GM21390 (cell line): ENCODE results near the gene PLD4.

ENCODE experiments used
- ATAC-seq: cut with Tn5 transposase; IDR thresholded peaks from one replicate; pipeline ENCODE4 v1.9.1; 2021; ENCODE audit not compliant: unreplicated experiment

PLD4 gene

DNA sequence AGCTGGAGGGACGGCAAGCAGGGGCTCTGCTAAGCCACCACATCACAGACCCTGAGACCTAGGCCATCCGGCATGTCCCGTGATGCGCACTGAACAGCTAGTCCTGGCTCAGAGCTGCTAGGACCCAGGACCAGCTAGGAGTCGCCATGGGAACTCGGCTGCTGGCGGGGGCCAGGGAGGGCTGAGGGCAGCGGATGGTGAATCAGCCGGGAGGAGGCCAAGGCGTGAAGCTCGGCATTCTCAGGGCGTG is 48.4 kb downstream of the PLD4 start:
- no peak for ATAC-seq

DNA sequence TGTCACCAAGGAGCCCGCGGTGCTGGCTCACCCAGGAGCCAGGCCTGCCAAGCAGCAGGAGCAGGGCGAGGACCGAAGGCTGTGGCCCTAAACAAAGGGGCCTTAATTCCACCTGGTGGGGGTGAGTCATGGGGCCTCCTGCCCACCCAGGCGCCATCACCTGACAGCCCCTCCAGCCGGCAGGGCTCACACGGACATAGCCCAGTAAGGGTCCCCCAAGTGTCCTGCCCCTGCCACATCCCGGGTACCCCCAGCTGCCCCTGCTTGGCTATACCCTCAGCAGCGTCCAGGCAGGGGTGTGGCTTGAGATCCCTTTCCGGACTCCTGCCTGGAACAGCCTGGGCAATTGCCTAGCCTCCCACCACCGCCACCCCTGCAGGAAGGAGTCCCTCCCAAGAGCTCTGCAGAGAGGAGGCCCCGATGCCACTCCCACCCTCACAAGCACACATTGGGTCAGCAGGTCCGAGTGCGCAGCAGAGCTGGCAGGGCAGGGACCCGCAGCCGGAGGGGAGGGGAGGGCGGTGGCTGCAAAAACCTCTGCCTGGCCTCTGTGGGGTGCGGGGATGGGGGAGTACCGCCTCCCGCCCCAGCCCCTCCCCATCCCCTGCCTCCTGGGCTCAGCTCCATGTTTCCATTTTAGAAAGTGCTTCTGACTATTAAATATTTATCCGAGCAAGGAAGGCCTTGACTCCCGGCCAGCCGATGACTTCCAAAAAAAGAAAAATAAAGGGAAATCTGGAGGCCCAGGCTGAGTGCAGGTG is 48.9 kb downstream of the PLD4 start:
- ATAC-seq: no peak

DNA sequence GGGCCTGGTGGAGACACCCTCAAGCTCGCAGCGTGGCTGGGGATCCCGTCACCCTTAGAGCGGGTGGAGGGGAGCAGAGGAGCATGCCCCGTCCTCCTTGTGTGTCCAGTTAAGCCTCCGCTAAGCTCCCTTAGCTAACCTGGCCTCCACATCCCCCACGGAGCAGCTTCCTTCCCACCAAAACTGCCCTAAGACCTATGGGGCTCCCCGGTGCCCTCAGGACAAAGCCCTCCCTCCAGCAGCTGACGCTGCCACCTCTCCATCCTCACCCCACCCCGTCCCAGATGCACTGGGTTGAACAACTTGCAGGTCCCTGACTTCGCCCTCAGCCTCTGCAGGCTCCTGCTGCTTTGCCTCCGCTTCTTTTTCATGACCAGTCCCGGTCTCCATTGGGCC is 49.5 kb downstream of the PLD4 start:
- no peak for ATAC-seq

DNA sequence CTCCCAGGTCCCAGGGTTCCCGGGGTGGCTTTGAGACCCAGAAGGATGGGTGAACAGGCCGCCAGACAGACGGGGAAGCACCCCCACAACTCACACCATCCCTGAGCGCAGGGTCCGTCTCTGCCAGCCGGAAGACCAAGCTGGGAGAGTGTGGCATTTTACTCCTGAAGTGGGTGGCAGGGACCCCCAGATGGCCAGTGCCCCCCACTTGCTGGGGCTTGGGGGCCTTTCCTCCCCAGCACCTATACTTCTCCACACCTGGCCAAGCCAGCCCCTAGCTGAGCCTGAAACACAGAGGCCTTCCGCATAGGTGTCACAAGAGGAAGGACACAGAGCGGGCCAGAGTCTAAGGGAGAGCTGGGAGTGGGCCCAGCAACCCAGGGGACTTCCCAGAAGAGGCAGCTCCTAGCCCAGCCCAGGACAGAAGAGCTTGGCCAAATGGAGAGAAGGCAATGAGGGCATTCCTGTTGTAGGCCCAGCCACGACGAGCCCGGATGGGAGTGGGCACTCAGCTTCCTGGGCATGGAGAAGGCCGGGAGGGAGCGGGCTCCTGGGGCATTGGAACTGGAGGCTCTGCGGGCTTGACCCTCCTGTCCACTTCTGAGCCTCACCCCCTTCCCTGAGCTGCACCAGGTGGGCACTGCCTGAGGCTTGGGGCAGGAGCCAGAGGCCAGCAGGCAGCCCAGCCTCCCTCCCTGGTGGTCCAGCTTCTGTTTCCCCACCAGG is 50.1 kb downstream of the PLD4 start:
- no peak for ATAC-seq

DNA sequence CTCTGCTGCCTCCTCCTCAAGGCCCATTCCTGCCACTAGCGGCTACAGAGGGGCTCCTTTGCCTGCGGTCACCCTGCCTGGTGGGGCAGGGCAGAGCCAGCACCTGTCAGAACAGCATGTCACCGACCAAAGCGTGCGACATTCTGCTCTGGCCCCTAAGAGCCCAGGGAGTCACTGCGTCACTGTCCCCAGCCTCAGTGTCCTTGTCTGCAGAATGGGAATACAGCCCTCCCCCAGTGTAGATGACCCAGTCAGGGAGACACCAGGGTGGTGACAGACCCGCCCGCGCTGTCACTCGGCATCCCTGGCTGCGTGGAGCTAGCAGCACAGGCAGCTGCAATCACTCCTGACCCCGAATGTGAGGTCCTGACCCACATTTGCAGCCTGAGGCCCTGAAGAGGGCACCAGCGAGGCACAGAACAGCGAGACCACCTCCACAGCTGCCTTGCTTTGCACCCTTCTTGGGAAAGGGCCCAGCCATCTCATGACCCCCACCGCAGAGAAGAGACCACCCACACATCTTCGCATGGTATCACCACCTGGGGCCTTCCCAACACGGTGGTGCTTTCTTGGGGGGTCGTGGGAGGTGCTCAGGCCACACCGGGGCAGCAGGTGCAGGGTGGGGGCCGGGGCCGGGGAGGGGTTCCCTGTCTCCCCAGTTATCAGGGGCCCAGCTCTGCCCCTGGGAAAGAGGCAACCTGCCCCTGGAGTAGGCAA is 51.0 kb downstream of the PLD4 start:
- no peak for ATAC-seq

DNA sequence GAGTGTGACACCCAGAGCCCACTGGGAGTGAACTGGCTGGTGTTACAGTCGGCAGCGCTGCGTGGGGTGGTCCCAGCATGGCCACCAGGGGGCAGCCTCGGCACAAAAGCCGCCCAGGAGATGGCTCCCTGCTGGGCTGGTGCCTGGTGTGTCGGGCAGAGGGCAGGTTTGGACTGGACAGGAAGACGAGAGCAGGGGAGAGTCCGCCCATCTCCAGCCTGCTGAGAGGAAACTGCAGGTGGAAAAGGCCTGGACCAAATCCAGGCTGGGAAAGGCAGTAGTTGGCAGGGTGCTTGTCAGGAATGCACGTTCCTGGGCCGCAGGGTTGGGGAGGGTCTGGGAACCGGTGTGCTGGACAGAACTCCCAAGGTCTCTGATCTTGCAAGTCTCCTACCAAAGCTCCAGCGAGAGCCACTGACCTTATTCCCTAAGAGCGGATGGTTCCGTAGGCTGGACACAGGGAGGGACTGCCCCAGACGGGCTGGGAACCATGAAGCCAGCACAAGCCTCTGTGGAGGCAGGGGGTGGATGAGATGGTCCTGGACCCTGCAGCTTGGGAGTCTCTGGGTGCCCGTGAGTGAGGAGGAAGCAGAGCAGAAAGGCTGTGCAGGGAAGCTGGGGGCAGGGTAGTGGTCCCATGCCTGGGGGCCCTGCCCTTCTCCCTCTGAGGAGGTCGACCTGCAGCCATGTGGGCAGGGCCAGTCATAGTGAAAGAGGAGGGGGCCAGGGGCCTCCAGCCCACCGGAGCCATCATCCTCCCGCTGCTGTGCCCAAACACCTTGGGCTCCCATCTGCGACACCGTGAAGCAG is 51.7 kb downstream of the PLD4 start:
- ATAC-seq: no peak

DNA sequence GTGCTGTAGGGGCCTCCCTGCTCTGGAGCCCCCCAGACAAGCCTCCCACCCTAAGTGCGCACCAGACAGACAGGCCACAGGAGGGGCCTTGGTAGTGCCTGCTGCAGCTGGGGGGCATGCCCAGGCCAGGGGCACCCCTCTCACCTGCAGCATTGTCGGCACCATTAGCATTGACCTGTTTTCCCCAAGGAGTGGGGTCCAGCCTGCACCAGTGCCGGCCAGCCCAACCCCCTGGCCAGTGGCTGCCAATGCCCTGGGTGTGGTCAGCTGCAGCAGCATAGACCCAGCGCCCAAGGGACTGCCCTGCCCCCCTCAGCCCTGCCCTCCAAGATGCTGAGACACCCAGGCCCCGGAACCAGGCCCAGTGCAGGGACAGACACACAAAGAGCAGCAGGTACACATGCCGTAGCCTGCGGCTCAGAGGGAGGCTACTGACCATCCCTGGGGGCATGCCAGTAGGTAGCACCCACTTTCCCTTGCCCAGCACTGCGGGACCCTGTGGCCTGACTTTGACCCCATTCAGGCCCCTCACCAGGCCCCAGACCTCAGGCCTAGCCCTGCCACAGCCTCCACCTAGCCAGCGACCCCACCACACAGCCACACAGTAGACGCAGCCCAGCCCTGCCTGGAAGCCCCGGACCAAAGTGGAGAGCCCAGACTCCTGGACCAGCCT is 52.5 kb downstream of the PLD4 start:
- ATAC-seq: no peak

DNA sequence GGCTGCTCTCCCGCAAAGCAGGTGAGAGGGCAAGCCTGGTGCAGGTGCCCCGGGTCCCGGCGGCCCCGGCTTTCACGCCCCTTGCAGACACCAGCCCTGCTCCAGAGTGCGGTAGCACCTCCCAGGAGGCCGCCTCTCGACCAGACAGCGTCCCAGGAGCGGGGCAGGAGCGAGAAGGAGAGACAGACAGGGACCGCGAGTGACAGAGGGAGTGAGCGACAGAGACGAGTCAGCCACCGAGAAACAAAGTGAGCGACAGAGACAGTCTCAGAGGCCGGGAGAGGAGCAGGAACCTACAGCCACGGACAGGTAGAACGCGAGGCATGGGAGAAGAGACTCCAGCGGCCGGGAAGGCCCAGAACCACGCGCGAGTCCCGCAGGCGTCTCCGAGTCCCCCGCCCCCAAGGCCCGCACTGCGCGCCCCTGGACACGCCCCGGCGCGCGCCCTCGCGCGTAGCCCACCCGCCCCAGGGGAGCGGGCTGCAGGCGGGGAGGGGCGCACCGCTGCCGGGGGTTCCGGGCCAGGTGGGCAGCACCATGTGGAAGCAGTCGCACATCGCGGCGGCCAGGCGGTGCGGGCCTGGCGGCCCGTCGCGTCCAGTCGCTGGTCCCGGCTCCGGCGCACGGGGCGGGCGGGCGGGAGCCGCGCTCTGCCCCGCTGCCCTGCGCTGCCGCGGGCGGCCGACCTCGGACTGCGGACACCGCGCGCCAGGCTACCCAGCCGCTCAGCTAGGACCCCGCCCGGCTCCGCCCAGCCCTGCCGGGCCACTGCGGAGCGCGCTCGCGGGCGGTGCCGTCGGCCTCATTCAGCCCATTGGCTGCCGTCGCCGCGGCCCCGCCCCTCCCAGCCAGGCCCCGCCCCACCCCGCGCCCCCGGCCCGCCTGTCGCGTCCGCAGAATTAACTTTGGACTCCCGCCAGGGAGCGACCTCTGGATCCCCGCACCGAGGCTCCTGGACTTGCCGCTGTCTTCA is 53.3 kb downstream of the PLD4 start, which contains the start of gene AHNAK2:
Gene AHNAK2, minus strand, starts transcription at position 694 of the 973 bp plus-strand sequence. Its CDS starts 137 bp downstream, at position 557.
- no peak for ATAC-seq

DNA sequence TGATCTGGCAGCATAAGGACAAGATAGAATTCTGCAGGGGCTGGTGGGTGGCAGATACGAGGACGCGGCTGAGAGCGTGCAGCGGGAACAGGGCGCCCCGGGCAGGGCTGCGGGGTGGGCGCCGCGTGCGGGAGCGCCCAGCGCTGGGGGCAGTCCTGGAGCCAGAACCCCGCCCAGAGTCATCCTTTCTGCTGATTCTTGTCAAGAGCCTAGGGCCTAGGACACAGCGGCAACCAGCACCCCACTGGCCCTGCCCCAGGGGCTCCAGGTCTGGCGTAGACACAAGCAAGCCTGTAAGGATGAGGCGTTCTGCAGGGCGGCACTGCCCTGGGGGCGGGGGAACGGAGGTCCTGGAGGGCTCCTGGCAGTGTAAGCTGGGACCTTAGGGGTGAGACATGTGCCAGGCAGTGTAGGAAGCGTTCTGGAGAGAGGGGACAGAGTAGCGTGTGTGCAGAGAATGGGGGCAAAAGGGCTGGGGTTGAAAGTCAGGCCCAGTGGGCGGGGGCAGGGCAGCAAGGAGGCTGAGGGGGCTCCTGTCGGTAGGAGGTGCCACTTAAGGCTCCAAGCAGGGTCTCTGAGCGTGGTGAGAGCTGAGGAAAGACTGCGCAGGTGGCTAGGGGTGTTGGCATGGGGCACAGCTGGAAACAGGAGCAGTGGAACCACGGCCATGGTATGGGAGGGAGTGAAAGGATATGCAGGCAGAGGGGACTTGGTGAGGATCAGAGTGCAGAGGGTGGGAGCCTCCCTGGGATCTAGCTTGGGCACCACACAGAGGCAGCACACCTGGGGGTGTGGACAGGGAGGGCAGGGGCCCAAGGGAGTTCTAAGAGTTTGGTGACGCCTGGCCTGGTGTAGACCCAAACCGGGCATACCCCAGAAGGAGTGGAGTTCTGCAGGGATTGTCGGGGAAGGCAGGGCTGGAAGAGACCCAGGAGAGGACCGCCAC is 54.3 kb downstream of the PLD4 start:
- ATAC-seq: no peak

DNA sequence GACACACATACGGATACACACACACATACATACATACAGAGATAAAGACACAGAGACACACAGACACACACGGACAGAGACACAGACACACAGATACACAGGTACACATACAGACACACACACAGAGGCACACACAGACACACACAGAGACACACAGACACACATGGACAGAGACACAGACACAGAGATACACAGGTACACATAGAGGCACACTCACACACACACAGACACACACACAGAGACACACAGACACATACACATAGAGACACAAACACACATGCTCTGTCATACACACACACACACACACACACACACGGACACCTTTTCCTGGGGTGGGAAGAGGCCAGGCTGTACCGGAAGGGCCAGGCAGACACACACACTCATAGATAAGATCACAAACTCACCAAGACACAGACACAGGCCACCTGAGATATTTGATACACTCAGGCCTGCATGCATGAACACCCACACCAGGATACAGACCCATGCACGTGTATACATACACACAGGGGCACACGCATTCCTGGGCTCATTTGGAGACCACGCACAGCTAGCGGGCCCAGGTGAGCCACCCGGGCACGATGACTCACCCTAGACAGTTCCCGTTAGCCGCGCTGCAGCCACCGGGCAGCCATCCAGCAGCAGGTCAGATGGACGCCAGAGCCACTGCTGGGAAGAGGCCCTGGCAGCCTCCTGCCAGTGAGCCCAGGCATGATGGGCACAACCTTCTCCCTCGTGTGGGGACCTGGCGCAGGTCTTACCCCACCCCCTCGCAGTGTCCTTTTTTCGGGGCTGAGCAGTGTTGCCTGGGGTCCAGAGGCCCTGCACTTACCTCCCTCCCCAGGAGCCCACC is 55.3 kb downstream of the PLD4 start:
- ATAC-seq: no peak

DNA sequence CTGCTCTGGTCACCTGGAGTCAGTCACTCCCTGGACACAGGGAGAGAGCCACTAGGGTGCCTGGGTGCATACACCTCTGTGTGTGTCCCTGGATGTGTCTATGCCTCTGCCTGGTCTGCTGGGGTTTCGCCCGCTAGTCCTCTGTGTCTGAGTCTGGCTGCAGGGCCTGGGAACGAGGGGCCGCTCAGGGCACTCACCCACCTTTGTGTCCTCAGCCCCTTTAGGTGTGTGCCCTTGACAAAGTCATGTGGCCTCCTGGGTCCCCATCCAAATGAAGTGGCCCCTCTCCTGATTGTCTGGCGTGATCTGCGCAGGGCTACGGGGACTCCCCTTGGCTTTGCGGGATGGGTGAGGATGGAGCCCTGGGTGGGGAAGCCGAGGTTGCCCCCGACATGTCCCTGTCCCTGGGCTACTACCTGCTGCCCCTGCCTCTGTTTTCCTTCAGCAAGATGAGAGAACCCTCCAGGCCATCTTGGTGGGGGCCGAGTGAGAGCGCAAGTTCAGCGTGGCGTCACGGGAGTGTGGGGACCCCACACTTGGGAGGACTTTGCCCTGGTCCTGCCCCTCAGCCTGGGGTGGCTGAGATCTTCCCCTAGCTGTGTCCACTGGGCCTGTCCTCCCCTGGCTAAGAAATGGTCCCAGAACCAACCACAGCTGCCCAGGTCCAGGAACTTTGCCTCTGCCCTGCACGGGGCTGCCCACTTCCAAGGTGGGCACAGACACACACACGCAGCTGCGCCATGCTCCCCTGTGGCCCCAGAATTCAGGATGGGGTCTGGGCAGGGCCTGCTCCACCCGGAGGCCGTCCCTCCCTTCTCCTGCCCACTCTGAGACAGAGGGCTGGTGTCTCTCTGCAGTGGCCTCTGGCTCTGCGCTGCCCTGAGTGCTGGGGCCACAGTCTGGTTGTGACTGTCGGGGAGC is 56.2 kb downstream of the PLD4 start:
- ATAC-seq: no peak

DNA sequence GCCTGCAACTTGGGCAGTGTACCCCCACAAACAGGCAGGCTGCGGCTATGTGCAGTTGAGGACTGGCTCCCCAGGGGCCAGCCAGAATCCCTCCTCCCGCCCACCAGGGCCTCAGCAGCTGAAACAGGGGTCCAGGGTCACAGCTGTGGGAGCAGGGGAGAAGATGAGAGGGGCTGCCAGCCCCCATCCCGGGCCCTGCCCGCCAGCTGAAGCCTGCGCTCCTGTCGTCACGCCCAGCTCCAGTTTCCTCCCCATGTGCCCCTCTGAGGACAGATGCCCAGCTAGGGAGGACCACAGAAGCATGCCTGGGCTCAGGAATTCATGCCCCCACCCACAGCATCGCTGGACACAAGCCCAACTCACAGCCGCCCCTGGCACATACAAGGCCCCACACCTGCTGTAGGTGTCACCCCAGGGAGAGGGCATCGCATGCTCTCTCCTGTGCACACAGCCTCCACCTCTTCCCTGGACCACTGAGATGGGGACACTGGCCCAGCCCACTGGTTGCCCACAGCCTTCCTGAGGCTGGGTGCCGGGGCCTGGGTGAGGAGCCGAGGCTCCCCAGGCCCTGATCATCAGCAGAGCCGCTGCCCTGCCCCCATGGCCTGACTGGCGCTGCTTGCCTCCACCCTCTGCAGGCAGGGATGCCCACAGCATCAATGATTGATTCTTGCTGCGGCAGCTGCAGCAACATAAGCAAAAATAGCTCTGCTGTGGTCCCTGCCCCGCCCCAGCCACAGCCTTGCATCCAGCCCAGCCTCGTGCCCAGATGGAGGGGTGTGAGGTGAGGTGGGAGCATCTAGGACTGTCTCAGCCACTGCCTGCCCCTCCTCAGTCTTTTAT is 57.2 kb downstream of the PLD4 start:
- no peak for ATAC-seq

DNA sequence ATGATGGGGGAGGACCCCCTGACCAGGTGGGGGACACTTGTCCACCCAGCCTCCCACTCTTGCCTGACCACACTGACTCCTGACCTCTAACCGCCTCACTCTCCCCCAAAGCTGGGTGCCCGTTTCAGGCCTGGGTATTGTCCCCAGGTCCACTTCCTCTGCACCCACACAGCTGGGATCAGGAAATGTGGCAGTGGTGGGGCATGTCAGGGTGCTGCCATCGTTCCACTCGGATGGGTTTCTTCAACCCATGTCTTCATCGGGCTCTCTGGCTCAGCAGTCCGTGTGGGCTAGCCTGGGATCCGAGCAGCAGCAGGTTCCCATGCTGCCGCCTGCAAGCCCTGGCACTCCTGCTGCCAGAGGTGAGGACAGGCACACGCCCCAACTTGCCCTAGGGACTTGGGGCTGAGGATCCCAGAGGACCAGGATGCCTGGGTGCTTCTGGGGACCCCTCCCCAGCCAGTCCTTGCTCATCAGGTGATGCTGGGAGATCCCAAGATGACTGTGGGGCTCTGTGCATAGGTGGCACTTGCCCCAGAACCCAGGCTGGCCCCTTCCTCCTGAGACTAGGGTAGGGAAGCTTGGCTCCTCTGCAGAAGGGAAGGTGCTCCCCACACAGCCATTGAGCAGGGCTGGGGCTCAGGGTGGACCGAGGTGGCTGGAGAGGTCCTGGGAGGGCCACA is 58.0 kb downstream of the PLD4 start:
- no peak for ATAC-seq
